Peyer's patch (tissue), 4 donors: ENCODE results near the gene RAPGEF1. TPM values are rescaled to one million over a fixed set of nuclear protein-coding genes. Genes with fewer than 3 reads are reported as not detected.

Experiments
- DNase-seq, 3 donors: peaks; one replicate each; pipeline ENCODE4 v3.0.0-alpha.2; 2017 to 2019
- H3K27ac ChIP-seq, 4 donors: fragments of 200-600 bp; sonication (generic); one replicate each; pipeline ENCODE4 v1.5.1; 2016 to 2019
- H3K27me3 ChIP-seq, 2 donors: fragments of 200-600 bp; sonication (generic); one replicate each; pipeline ENCODE4 v1.5.1; 2019
- H3K36me3 ChIP-seq, 3 donors: fragments of 200-600 bp; sonication (generic); one replicate each; pipeline ENCODE4 v1.5.1; 2016 to 2019
- H3K4me1 ChIP-seq, 4 donors: fragments of 200-600 bp; sonication (generic); one replicate each; pipeline ENCODE4 v1.5.1; 2016 to 2019
- H3K4me3 ChIP-seq, 4 donors: fragments of 200-600 bp; sonication (generic); 1 replicate in 3 of 4; 2 replicates in 1 of 4; pipeline ENCODE4 v1.5.1; 2016 to 2019; ENCODE audit warnings: mild to moderate bottlenecking in 1 of 4
- H3K9me3 ChIP-seq, 4 donors: fragments of 200-600 bp; sonication (generic); one replicate each; pipeline ENCODE4 v1.5.1; 2016 to 2019; ENCODE audit warnings: mild to moderate bottlenecking in 1 of 4
- POLR2A ChIP-seq, 2 donors: fragments of 450-650 bp; IDR thresholded peaks; one replicate each; pipeline ENCODE4 v1.5.1; 2017; ENCODE audit warnings: antibody characterized with exemption in 2 of 2, mild to moderate bottlenecking in 2 of 2, moderate library complexity in 2 of 2
- total RNA-seq, 4 donors: library from RNA; depleted of rRNA; stranded (reverse); fragments of >200 nt; gene quantifications; one replicate each; pipeline ENCODE4 v1.1.0, GENCODE V29; 2016
- TF ChIP-seq, protein P1 (sequence below), 6 experiments: fragments of 450-650 bp in 4 of 6; fragments of 200-600 bp in 2 of 6; sonication (generic) in 1 of 6; IDR thresholded peaks; one replicate each; pipeline ENCODE4 v1.5.1; 2017 to 2019; ENCODE audit warnings: antibody characterized with exemption in 6 of 6, mild to moderate bottlenecking in 3 of 6, moderate library complexity in 1 of 6

RAPGEF1 gene
- total RNA-seq, 4 donors from 2014 or later = 51.7 to 182 (median 70.7) TPM

DNA sequence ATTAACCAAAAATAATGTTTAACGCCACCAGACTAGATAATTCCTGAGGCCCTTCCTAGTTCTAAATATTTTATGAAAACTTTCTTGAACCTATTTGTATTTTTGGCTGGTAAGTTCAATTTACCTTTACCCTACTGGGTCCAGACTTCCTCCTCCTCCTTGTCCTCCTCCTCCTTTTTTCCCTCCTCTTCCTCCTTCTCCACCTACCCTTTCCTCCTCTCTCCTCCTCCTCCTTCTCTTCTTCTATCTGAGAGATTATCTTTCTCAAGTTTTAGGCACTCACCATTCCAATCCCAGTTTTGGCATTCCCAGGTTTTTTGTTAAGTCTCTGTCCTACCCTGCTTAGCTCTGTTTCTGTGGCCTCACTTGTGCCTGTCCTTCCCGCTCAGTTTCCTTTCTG lies 24.7 kb upstream of the RAPGEF1 start:
- no peak overlapping the region for H3K27ac ChIP-seq
- H3K27me3 ChIP-seq = no peaks in the 10 kb centered on the region
- H3K36me3 ChIP-seq = no peaks in the 10 kb centered on the region
- H3K4me3 ChIP-seq = no peak overlapping the region
- DNase-seq = no peak
- H3K4me1 ChIP-seq = peaks cover 0 to 6% (median 2%) of the 10 kb centered on the region in 4 donors
- TF ChIP-seq, protein P1, sequence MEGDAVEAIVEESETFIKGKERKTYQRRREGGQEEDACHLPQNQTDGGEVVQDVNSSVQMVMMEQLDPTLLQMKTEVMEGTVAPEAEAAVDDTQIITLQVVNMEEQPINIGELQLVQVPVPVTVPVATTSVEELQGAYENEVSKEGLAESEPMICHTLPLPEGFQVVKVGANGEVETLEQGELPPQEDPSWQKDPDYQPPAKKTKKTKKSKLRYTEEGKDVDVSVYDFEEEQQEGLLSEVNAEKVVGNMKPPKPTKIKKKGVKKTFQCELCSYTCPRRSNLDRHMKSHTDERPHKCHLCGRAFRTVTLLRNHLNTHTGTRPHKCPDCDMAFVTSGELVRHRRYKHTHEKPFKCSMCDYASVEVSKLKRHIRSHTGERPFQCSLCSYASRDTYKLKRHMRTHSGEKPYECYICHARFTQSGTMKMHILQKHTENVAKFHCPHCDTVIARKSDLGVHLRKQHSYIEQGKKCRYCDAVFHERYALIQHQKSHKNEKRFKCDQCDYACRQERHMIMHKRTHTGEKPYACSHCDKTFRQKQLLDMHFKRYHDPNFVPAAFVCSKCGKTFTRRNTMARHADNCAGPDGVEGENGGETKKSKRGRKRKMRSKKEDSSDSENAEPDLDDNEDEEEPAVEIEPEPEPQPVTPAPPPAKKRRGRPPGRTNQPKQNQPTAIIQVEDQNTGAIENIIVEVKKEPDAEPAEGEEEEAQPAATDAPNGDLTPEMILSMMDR (IDR thresholded peaks at IDR 0.05) = no peak
- H3K9me3 ChIP-seq = no peaks in the 10 kb centered on the region

DNA sequence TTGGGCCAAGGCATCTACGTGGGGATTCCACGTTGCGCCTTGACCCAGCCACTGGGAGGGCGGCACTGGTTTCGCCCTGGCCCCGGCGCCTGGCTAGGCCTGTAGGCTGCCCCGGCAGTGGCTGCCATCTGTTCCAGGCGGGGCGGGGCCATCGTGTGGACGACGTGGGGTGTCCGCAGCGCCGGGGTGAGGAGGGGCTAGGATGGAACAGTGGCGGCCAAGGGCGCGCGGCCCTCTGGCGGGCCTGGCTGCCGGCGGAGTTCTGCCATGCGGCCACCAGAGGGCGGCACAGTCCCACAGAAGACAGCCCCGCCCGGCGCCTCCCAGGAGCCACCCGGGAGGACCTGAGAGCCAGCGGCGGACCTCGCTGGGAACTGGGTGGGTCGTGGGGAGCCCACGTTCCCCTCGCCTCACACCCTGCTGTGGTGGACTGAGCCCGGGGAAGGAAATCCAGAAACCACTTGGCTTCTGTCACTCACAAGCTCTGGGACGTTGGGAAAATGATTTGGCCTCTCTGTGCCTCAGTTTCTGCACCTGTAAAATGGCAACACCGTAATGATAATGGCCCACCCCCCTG lies 22.6 kb upstream of the RAPGEF1 start:
- no peak overlapping the region for H3K27ac ChIP-seq
- H3K4me1 ChIP-seq = peaks cover 0 to 6% (median 2%) of the 10 kb centered on the region in 4 donors
- H3K36me3 ChIP-seq = no peaks in the 10 kb centered on the region
- no peaks in the 10 kb centered on the region for H3K9me3 ChIP-seq
- H3K27me3 ChIP-seq = no peaks in the 10 kb centered on the region
- H3K4me3 ChIP-seq = no peak overlapping the region
- no peak for TF ChIP-seq POLR2A (IDR thresholded peaks at IDR 0.05)
- TF ChIP-seq, protein P1 (IDR thresholded peaks at IDR 0.05) = peak; percentile 82 to 96 (median 92)
- DNase-seq = peak; percentile 73 to 88 (median 85)

DNA sequence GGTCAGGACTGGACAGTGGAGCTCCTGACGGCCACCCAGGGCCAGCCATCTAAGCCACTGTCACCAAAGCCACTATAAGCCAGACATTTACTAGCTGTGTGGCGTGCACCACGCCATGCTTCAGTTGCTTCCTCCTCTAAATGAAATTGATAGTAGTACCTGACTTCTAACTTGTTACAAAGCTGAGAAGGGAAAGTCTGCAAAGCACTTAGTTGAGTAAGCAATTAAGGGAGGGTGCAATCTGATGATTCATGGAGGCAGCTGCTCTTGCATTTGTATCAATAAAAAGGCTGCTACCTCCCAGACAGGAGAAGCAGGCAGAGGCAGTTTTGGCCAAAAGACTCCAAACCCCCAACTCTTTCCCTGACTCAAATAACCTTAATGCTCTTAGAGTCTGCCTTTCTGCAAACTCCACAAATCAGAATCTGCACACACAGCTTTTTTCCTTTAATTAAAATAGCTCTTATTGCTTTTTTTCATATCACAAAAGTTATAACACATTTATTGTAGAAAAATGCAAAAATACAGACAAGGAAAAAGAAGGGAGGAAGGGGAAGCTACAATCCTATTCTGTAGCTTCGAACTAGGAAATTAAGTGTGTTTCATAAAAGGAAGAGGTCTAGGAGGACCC lies 19.3 kb upstream of the RAPGEF1 start:
- no peak for DNase-seq
- no peak overlapping the region for H3K27ac ChIP-seq
- no peaks in the 10 kb centered on the region for H3K36me3 ChIP-seq
- no peaks in the 10 kb centered on the region for H3K27me3 ChIP-seq
- peaks cover 0 to 10% (median 2%) of the 10 kb centered on the region in 4 donors for H3K4me1 ChIP-seq
- no peak for TF ChIP-seq POLR2A (IDR thresholded peaks at IDR 0.05)
- TF ChIP-seq, protein P1 (IDR thresholded peaks at IDR 0.05) = no peak
- H3K4me3 ChIP-seq = no peak overlapping the region
- H3K9me3 ChIP-seq = no peaks in the 10 kb centered on the region

DNA sequence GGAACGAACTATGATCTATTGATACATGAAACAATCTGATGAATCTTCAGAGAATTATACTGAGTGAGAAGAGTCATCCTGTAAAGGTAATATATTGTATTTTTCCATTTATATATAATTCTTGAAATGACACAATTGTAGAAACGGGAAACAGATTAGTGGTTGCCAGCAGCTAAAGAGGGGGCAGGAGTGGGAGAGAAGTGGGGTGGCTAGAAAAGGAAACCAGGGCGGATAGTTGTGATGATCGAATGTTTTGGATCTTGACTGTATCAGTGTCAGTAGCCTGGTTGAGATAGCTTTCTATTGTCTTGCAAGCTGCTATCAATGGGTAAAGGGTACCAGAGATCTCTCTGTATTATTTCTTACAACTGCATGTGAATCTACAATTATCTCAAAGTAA lies 17.7 kb upstream of the RAPGEF1 start:
- H3K27me3 ChIP-seq = no peaks in the 10 kb centered on the region
- no peak for TF ChIP-seq POLR2A (IDR thresholded peaks at IDR 0.05)
- TF ChIP-seq, protein P1 (IDR thresholded peaks at IDR 0.05) = no peak
- peaks cover 0 to 8% (median 2%) of the 10 kb centered on the region in 4 donors for H3K4me1 ChIP-seq
- no peak overlapping the region for H3K4me3 ChIP-seq
- H3K27ac ChIP-seq = no peak overlapping the region
- H3K36me3 ChIP-seq = no peaks in the 10 kb centered on the region
- no peak for DNase-seq
- no peaks in the 10 kb centered on the region for H3K9me3 ChIP-seq

DNA sequence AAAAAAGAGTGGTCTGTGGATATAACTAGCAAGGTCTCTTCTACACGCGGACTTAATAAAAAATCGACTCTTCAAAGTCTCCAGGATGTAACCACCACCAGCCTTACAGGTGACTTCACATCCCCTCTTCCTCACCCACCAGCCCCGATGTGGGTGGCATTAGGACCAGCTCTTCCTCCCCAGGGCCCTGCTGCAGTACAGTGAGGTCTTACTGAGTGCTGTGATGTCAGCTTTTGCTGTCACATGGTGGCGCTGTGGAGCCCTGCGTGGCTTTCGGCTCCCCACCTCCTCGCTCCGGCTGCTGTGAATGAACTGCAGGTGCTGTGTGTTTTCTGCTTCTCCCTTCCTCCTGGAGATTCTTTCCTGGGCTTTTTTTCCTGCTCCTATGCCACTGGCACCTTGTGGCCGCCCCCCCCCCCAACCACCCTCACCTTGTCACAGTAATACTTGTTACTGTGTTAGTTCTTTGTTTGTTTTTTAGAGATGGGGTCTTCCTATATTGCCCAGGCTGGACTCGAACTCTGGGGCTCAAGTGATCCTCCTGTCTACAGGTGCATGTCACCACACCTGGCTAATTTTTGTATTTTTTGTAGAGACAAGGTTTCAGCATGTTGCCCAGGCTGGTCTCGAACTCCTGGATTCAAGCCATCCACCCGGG lies 15.8 kb upstream of the RAPGEF1 start:
- peaks cover 0 to 4% (median 0%) of the 10 kb centered on the region in 4 donors for H3K4me1 ChIP-seq
- no peaks in the 10 kb centered on the region for H3K9me3 ChIP-seq
- DNase-seq = peak; percentile 84 to 95 (median 86)
- no peak overlapping the region for H3K27ac ChIP-seq
- TF ChIP-seq, protein P1 (IDR thresholded peaks at IDR 0.05) = peak; percentile 27 to 73 (median 64)
- no peak for TF ChIP-seq POLR2A (IDR thresholded peaks at IDR 0.05)
- no peak overlapping the region for H3K4me3 ChIP-seq
- H3K27me3 ChIP-seq = no peaks in the 10 kb centered on the region
- no peaks in the 10 kb centered on the region for H3K36me3 ChIP-seq
